Ovary (tissue), 9 donors: ENCODE data around the gene P2RY8. TPM values are rescaled to one million over a fixed set of nuclear protein-coding genes. Genes with fewer than 3 reads are reported as not detected.
A peak's percentile ranks its signal among the peaks of the same experiment; 100 is the strongest.

Source experiments
- DNase-seq, 5 donors: peaks; one replicate each; pipeline ENCODE4 v3.0.0-alpha.2; 2019 to 2020
- H3K27ac ChIP-seq, 2 donors: fragments of 200-600 bp; one replicate each; pipeline versions ENCODE4 v1.5.1 to v1.8.0; 2019 to 2022
- H3K27me3 ChIP-seq: fragments of 200-600 bp; one replicate; pipeline ENCODE4 v1.8.0; 2022
- H3K36me3 ChIP-seq: fragments of 200-600 bp; sonication (generic); one replicate; pipeline ENCODE4 v1.5.1; 2019
- H3K4me1 ChIP-seq: one replicate; pipeline ENCODE4 v1.8.1; 2013; ENCODE audit warnings: mild to moderate bottlenecking, moderate library complexity; ENCODE audit not compliant: insufficient read depth
- H3K4me3 ChIP-seq: fragments of 200-600 bp; sonication (generic); one replicate; pipeline ENCODE4 v1.5.1; 2017
- H3K9me3 ChIP-seq, 2 donors: fragments of 200-600 bp in 1 of 2; sonication (generic) in 1 of 2; one replicate each; pipeline versions ENCODE4 v1.5.1 to v1.8.1; 2013 to 2019; ENCODE audit warnings: mild to moderate bottlenecking in 1 of 2, moderate library complexity in 1 of 2
- EP300 ChIP-seq: sonication (generic); formaldehyde crosslinking; IDR thresholded peaks from one replicate; pipeline ENCODE4 v1.6.1; 2017; ENCODE audit warnings: antibody characterized with exemption
- POLR2A ChIP-seq: fragments of 450-650 bp; IDR thresholded peaks from one replicate; pipeline ENCODE4 v1.6.1; 2017; ENCODE audit warnings: antibody characterized with exemption, mild to moderate bottlenecking, moderate library complexity
- WGBS, 3 donors: extraction: QIAGEN DNeasy Blood & Tissue Kit in 1 of 3; methylation state at CpG; one replicate each; pipeline versions ENCODE4 v1.1.5 to v1.1.7; 2013 to 2017; 5-methylcytosine and 5-hydroxymethylcytosine counted together
- intact Hi-C, 4 donors: fragments of 100-400 bp; cut with DNase I; formaldehyde crosslinking; loops; one replicate each; pipeline versions ENCODE4 v1.11.0 to v1.15.1; 2022 to 2023
- polyA plus RNA-seq, 2 donors: library from polyadenylated mRNA; stranded (reverse); fragments of 200-250 nt in 1 of 2; fragments of 350-450 nt in 1 of 2; fragmentation: Illumina TruSeq in 1 of 2; extraction: RNeasy Lipid Tissue Mini Kit (QIAGEN cat#74804) in 1 of 2; gene quantifications; one replicate each; pipeline ENCODE4 v1.2.3, GENCODE V29; 2013 to 2014
- total RNA-seq, 7 donors: library from RNA; depleted of rRNA in 2 of 7; stranded (reverse); fragments of >200 nt in 2 of 7; fragmentation: NEBNext Ultra II Directional in 3 of 7; extraction: Animal tissue kit (Norgen Biotek cat#: 25700) in 3 of 7; gene quantifications; one replicate each; pipeline versions ENCODE4 v1.1.0 to v1.2.4, GENCODE V29; 2016 to 2023
- TF ChIP-seq, protein P1 (sequence below), 3 donors: fragments of 450-650 bp in 2 of 3; fragments of 200-600 bp in 1 of 3; IDR thresholded peaks; one replicate each; pipeline versions ENCODE4 v1.5.1 to v1.8.0; 2016 to 2022; ENCODE audit warnings: antibody characterized with exemption in 3 of 3, mild to moderate bottlenecking in 1 of 3
- donor health status: DM: no; HTN: no; CAD: no; lungs with moderate emphysema.
- donor health status: DM: no; HTN: no; CAD: no.
- donor health status: Bipolar disorder and iron deficiency.
- donor health status: DM: yes; HTN: yes; CAD: no.
- donor health status: DM: no; HTN: no; CAD: no.
- donor health status: DM: yes; HTN: yes; CAD: no.

Gene P2RY8
- total and polyA plus RNA-seq, 9 donors, result 0.48 to 1.4 (median 0.99) TPM

GRCh38 chrX:1444561-1445500 is 92.2 kb downstream of the P2RY8 start:
- no peaks in the 10 kb centered on the region for H3K4me1 ChIP-seq
- intact Hi-C loops, result no loop called here
- peak in 3 of 5 donors; percentile 1 to 13 (median 8) for DNase-seq
- no peaks in the 10 kb centered on the region for H3K27me3 ChIP-seq
- TF ChIP-seq POLR2A (no peak), EP300 (no peak)
- TF ChIP-seq, protein P1, sequence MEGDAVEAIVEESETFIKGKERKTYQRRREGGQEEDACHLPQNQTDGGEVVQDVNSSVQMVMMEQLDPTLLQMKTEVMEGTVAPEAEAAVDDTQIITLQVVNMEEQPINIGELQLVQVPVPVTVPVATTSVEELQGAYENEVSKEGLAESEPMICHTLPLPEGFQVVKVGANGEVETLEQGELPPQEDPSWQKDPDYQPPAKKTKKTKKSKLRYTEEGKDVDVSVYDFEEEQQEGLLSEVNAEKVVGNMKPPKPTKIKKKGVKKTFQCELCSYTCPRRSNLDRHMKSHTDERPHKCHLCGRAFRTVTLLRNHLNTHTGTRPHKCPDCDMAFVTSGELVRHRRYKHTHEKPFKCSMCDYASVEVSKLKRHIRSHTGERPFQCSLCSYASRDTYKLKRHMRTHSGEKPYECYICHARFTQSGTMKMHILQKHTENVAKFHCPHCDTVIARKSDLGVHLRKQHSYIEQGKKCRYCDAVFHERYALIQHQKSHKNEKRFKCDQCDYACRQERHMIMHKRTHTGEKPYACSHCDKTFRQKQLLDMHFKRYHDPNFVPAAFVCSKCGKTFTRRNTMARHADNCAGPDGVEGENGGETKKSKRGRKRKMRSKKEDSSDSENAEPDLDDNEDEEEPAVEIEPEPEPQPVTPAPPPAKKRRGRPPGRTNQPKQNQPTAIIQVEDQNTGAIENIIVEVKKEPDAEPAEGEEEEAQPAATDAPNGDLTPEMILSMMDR (IDR thresholded peaks at IDR 0.05), result no peak
- no peaks in the 10 kb centered on the region for H3K36me3 ChIP-seq
- no peak overlapping the region for H3K27ac ChIP-seq
- H3K4me3 ChIP-seq, result no peak overlapping the region
- no peaks in the 10 kb centered on the region for H3K9me3 ChIP-seq
- 96 to 98% (median 97%) methylated on average over 19 of the region's 19 CpGs for WGBS, 3 donors

DNA sequence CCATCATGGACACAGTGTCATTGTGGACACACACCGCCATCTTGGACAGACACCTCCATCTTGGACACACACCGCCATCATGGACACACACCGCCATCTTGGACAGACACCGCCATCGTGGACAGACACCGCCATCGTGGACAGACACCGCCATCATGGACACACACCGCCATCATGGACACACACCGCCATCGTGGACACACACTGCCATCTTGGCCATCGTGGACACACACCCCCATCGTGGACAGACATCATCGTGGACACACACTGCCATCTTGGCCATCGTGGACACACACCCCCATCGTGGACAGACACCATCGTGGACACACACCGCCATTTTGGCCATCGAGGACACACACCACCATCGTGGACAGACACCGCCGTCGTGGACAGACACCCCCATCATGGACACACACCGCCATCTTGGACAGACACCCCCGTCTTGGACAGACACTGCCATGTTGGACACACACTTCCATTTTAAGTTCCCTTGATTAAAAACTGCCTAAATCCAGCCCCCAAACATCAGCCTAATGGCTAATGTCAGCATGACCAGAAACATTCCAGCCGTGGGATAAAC is 93.4 kb downstream of the P2RY8 start:
- H3K9me3 ChIP-seq, result peaks cover 0 to 3% of the 10 kb centered on the region in 2 donors
- intact Hi-C loops, result no loop called here
- H3K27ac ChIP-seq, result no peak overlapping the region
- WGBS, 3 donors, result 89% methylated on average over 24 to 26 of the region's 26 CpGs
- no peak for TF ChIP-seq POLR2A
- TF ChIP-seq EP300, result no peak
- TF ChIP-seq, protein P1 (IDR thresholded peaks at IDR 0.05), result no peak
- no peak overlapping the region for H3K4me3 ChIP-seq
- no peaks in the 10 kb centered on the region for H3K4me1 ChIP-seq
- DNase-seq, result peak in 3 of 5 donors; percentile 7 to 12 (median 9)
- no peaks in the 10 kb centered on the region for H3K27me3 ChIP-seq
- no peaks in the 10 kb centered on the region for H3K36me3 ChIP-seq

DNA sequence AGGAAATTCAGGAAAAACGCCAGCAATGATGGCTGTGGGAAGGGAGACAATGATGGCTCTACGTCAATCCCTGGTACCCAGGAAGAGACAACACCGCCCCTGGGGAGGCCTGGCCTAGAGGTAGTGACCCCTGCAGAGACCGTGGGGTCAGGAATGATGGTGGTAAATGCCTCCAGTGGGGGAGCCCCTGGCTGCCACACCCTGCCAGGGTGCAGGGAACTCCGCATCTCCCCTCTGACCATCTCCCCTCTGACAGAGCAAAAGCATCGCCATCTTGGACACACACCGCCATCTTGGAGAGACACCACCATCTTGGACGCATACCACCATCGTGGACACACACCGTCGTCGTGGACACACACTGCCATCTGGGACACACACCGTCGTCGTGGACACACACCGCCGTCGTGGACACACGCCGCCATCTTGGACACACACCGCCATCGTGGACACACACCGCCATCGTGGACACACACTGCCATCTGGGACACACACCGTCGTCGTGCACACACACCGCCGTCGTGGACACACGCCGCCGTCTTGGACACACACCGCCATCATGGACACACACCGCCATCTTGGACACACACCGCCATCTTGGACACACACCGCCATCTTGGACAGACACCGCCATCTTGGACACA is 94.1 kb downstream of the P2RY8 start:
- TF ChIP-seq POLR2A (no peak), EP300 (no peak)
- TF ChIP-seq, protein P1 (IDR thresholded peaks at IDR 0.05), result no peak
- Histone ChIP-seq H3K27ac (no peak overlapping the region), H3K4me3 (no peak overlapping the region), H3K9me3 (peaks cover 0 to 3% of the 10 kb centered on the region in 2 donors), H3K36me3 (no peaks in the 10 kb centered on the region), H3K4me1 (no peaks in the 10 kb centered on the region), H3K27me3 (no peaks in the 10 kb centered on the region)
- WGBS, 3 donors, result 82 to 91% (median 89%) methylated on average over 35 to 37 of the region's 38 CpGs
- DNase-seq, result peak in 3 of 5 donors; percentile 4 to 24 (median 4)
- intact Hi-C loops, result no loop called here

DNA sequence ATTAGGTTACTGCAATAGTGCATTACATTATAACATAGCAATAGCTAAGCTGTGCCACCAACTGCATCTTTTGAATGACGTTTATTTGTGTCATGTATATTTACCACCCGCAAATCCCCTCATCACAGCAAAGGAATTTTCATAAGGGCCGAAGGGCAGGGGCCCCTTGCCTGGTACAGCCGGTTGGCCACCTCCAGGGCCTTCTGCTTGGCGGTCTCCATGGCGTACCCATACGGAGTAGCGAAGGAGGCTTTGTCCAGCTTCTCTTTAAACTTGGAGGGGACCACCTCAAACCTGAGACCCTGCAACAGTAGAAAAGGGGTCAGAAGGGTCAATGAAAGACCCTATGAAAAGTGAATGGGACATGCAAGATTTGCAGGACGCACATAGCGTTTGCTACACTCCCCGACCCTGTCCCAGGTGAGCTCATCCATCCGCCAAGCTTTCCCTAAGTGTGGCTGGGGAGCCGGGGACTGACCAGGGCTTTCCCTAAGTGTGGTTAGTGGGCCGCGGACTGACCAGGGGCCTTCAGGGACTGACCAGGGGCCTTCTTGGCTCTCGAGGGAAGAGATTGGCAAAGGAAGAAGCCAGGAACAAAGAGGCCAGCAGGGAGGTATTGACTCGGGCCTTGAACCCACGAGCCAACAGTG is 94.8 kb downstream of the P2RY8 start:
- no peak overlapping the region for H3K4me3 ChIP-seq
- WGBS, 3 donors, result 97% methylated on average over 18 of the region's 18 CpGs
- peak in 3 of 5 donors; percentile 5 to 21 (median 6) for DNase-seq
- H3K27me3 ChIP-seq, result no peaks in the 10 kb centered on the region
- no peaks in the 10 kb centered on the region for H3K4me1 ChIP-seq
- H3K36me3 ChIP-seq, result no peaks in the 10 kb centered on the region
- intact Hi-C loops, result no loop called here
- TF ChIP-seq EP300, result no peak
- TF ChIP-seq, protein P1 (IDR thresholded peaks at IDR 0.05), result no peak
- no peak for TF ChIP-seq POLR2A
- peaks cover 0 to 3% of the 10 kb centered on the region in 2 donors for H3K9me3 ChIP-seq
- no peak overlapping the region for H3K27ac ChIP-seq
